Measurements from ENCODE around the gene RHEB.

The RHEB gene

GRCh38 chr7:151484971-151485707 is 34.6 kb downstream of the RHEB start:
- H3K36me3 ChIP-seq (ENCODE audit: insufficient read depth, low read length), result peaks cover 95% of the 10 kb centered on the region
- no peak overlapping the region for H3K4me3 ChIP-seq (ENCODE audit: low read length)

GRCh38 chr7:151483711-151483983 is 36.0 kb downstream of the RHEB start:
- H3K9ac ChIP-seq (ENCODE audit: low read depth, low read length), result no peak overlapping the region
- H3K27ac ChIP-seq (ENCODE audit: low read depth, low read length), result no peak overlapping the region
- 100% methylated on average over 1 of the region's 1 CpG for WGBS
- H3K9me3 ChIP-seq (ENCODE audit: insufficient read depth, low read depth, low read length), result no peaks in the 10 kb centered on the region
- peaks cover 5% of the 10 kb centered on the region for H3K4me1 ChIP-seq (ENCODE audit: insufficient read depth, low read length)
- no peak overlapping the region for H3K4me3 ChIP-seq (ENCODE audit: low read length)
- H3K36me3 ChIP-seq (ENCODE audit: insufficient read depth, low read length), result peaks cover 80% of the 10 kb centered on the region
- no peaks in the 10 kb centered on the region for H3K27me3 ChIP-seq (ENCODE audit: insufficient read depth, low read length)

More at GRCh38 chr7:151484971-151485707, 34.6 kb downstream of the RHEB start:
- Histone ChIP-seq H3K27ac (ENCODE audit: low read depth, low read length) (no peak overlapping the region), H3K4me1 (ENCODE audit: insufficient read depth, low read length) (peaks cover 5% of the 10 kb centered on the region), H3K9me3 (ENCODE audit: insufficient read depth, low read depth, low read length) (no peaks in the 10 kb centered on the region), H3K27me3 (ENCODE audit: insufficient read depth, low read length) (no peaks in the 10 kb centered on the region), H3K9ac (ENCODE audit: low read depth, low read length) (no peak overlapping the region)
- WGBS, result 91% methylated on average over 5 of the region's 7 CpGs

GRCh38 chr7:151482883-151483710 is 36.6 kb downstream of the RHEB start:
- H3K9me3 ChIP-seq (ENCODE audit: insufficient read depth, low read depth, low read length), result no peaks in the 10 kb centered on the region
- peaks cover 4% of the 10 kb centered on the region for H3K4me1 ChIP-seq (ENCODE audit: insufficient read depth, low read length)
- WGBS, result 93% methylated on average over 8 of the region's 8 CpGs
- H3K27me3 ChIP-seq (ENCODE audit: insufficient read depth, low read length), result no peaks in the 10 kb centered on the region
- H3K36me3 ChIP-seq (ENCODE audit: insufficient read depth, low read length), result peaks cover 74% of the 10 kb centered on the region
- H3K9ac ChIP-seq (ENCODE audit: low read depth, low read length), result no peak overlapping the region
- H3K4me3 ChIP-seq (ENCODE audit: low read length), result no peak overlapping the region
- no peak overlapping the region for H3K27ac ChIP-seq (ENCODE audit: low read depth, low read length)

DNA sequence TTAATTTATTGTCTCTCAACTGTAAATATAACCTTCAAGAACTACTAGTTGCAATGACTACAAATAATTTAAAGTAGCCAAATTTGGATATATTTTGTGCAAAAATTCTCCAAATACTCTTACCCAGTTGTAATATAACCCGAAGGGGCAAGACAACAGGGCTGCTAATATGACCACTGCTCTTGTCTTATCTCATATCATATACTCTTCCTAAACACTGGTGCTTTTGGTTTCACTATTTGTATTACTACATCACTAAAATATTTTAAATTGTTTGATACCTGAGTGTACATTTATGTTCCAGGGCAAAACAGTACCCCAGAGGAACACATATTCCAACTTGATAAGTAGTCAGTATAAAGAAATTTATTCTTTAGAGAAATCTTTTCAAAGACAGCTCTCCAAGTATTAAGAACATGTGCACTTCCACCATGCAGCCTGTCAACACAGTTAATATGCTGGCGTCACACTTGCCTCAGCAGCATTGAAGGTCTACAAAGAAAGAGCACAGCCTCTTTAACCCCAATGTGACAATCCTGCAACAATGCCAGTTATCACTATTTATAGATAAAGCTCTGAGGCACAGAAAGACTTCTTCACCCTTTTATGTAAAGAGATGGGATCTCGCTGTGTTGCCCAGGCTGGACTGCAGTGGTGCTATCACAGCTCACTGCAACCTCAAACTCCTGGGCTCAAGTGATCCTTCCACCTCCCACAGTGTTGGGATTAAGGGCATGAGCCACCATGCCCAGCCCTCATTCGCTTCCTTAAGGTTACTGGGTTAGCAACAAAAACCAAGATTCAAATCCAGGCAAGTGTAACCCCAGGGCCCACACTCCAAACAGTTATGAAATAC is 37.8 kb downstream of the RHEB start:
- H3K4me1 ChIP-seq (ENCODE audit: insufficient read depth, low read length), result peaks cover 11% of the 10 kb centered on the region
- H3K9ac ChIP-seq (ENCODE audit: low read depth, low read length), result no peak overlapping the region
- H3K27ac ChIP-seq (ENCODE audit: low read depth, low read length), result no peak overlapping the region
- H3K27me3 ChIP-seq (ENCODE audit: insufficient read depth, low read length), result no peaks in the 10 kb centered on the region
- H3K4me3 ChIP-seq (ENCODE audit: low read length), result no peak overlapping the region
- H3K9me3 ChIP-seq (ENCODE audit: insufficient read depth, low read depth, low read length), result no peaks in the 10 kb centered on the region
- WGBS, result 95% methylated on average over 4 of the region's 4 CpGs
- H3K36me3 ChIP-seq (ENCODE audit: insufficient read depth, low read length), result peaks cover 70% of the 10 kb centered on the region

DNA sequence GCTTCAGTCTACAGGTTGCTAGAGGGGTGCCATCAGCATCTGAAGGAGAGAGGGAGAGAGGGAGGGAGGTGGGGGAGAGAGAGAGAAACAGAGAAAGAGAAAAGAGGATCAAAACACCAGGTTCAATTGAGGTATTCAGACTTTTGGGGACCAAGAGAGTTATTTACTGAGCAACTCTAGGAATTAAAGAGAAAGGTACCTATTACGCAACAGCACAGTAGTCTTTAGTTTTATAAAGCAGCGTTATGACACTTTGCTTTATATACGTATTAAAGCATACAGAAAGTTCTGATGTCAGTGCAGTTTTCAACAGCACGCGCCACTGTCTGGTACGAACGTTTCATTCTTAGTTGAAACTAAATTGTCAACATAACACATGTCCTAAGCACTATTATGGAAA is 41.8 kb downstream of the RHEB start:
- Histone ChIP-seq H3K27ac (ENCODE audit: low read depth, low read length) (no peak overlapping the region), H3K36me3 (ENCODE audit: insufficient read depth, low read length) (peaks cover 62% of the 10 kb centered on the region), H3K27me3 (ENCODE audit: insufficient read depth, low read length) (no peaks in the 10 kb centered on the region), H3K9ac (ENCODE audit: low read depth, low read length) (no peak overlapping the region), H3K4me1 (ENCODE audit: insufficient read depth, low read length) (peaks cover 15% of the 10 kb centered on the region), H3K9me3 (ENCODE audit: insufficient read depth, low read depth, low read length) (no peaks in the 10 kb centered on the region), H3K4me3 (ENCODE audit: low read length) (no peak overlapping the region)
- WGBS, result 97% methylated on average over 7 of the region's 7 CpGs

DNA sequence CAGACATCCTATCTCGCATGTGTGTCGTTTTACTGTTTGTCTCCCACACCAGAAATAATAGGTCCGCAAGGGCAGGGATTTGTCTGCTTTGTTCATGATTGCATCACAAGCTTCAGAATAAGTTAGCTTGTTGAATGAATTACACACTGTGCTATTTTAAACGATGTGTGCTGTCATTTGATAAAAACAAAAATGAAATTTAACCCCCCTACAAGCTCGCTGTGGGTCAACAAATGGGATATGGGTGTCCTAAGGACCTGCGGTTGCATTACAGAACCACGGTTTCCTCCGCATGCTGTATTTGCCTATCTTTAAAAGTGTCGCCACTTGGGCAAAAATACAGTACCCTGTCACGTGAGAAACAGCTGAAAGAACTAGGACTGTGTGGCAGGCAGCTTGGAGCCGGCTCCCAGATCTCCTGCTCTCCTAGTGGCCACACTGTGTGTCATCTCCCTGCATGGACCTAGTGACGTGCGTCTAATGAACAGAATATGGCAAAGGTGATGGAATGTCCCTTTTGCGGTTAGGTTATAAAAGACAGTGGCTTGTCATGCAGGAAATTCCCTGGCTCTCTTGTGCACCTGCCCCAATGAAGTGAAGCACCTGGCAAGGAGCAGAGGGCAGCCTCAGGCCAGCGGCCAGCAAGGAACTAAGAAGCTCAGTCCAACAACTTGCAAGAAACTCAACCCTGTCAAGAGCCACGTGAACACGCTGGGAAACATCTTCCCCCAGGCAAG is 46.9 kb downstream of the RHEB start:
- Histone ChIP-seq H3K9ac (ENCODE audit: low read depth, low read length) (no peak overlapping the region), H3K4me3 (ENCODE audit: low read length) (no peak overlapping the region), H3K27me3 (ENCODE audit: insufficient read depth, low read length) (no peaks in the 10 kb centered on the region), H3K36me3 (ENCODE audit: insufficient read depth, low read length) (peaks cover 75% of the 10 kb centered on the region), H3K27ac (ENCODE audit: low read depth, low read length) (peak overlapping the region; percentile 87), H3K4me1 (ENCODE audit: insufficient read depth, low read length) (peaks cover 33% of the 10 kb centered on the region), H3K9me3 (ENCODE audit: insufficient read depth, low read depth, low read length) (no peaks in the 10 kb centered on the region)
- WGBS, result 88% methylated on average over 16 of the region's 17 CpGs

DNA sequence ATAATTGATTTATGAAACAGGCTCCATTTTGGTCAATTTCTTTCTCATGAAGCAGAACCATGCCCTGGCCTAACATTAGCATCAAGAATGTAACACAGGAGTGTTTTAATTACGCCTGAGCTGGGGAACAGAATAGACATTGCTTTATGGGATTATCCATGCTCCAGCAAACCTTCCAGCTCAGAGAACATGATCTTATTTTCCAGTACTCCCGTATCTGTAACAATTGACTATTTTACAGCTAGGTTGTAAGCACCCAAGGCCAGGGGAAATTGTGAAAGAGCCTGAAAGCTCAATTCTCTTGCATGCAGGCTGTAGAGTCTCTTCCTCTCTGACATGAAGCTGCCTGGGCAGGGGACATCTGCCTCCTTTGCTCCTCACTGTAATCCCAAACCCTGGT is 49.0 kb downstream of the RHEB start:
- peak overlapping the region; percentile 87; the same call in 1 of the 2 replicates for H3K27ac ChIP-seq (ENCODE audit: low read depth, low read length)
- H3K36me3 ChIP-seq (ENCODE audit: insufficient read depth, low read length), result peaks cover 76% of the 10 kb centered on the region
- H3K27me3 ChIP-seq (ENCODE audit: insufficient read depth, low read length), result no peaks in the 10 kb centered on the region
- 80% methylated on average over 2 of the region's 2 CpGs for WGBS
- no peak overlapping the region for H3K4me3 ChIP-seq (ENCODE audit: low read length)
- peaks cover 29% of the 10 kb centered on the region for H3K4me1 ChIP-seq (ENCODE audit: insufficient read depth, low read length)
- H3K9me3 ChIP-seq (ENCODE audit: insufficient read depth, low read depth, low read length), result no peaks in the 10 kb centered on the region
- H3K9ac ChIP-seq (ENCODE audit: low read depth, low read length), result no peak overlapping the region

GRCh38 chr7:151469281-151469680 is 50.4 kb downstream of the RHEB start:
- H3K4me1 ChIP-seq (ENCODE audit: insufficient read depth, low read length), result peaks cover 29% of the 10 kb centered on the region
- H3K4me3 ChIP-seq (ENCODE audit: low read length), result no peak overlapping the region
- no peak overlapping the region for H3K9ac ChIP-seq (ENCODE audit: low read depth, low read length)
- no peak overlapping the region for H3K27ac ChIP-seq (ENCODE audit: low read depth, low read length)
- H3K9me3 ChIP-seq (ENCODE audit: insufficient read depth, low read depth, low read length), result 0 out of 2 replicates have a peak, but pooled peaks cover 3% of the 10 kb centered on the region
- H3K36me3 ChIP-seq (ENCODE audit: insufficient read depth, low read length), result peaks cover 80% of the 10 kb centered on the region
- WGBS, result 84% methylated on average over 5 of the region's 5 CpGs
- H3K27me3 ChIP-seq (ENCODE audit: insufficient read depth, low read length), result no peaks in the 10 kb centered on the region

DNA sequence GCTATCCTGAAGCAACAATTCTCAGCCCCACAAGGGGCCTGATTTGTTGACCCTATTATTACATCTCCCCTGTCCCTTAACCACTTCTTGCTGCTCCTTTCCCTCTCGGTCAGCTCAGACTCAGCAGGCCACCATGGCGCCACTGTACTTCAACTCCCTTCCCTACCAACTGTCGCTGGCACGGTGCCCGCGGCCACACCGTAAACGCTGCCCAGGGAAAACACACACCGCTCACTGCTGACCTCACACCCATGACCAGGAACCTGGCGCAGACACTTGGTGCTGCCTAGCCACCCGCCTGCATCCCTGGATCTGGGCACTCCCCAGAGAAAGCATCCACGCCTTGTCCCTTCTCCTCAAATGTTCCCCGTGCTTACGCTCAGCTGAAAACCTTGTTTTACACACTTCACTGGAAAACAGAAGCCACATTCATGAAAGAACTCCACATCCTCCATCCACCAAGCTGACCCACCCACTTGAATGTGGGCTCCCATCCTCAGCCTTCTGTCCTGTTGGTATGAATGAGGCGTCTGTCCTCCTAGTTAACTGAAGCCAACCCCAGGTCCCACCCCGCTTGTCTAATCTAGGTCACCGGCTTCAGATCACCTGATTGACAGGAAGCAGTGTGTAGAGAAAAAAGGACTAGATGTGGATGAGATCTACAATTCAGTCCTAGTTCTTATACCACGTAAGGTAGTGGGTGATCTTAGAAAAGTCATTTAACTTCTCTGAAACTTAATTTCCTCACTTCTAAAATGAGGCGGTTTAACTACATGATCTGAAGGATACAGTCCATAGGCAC is 51.3 kb downstream of the RHEB start:
- H3K4me3 ChIP-seq (ENCODE audit: low read length), result no peak overlapping the region
- peaks cover 11% of the 10 kb centered on the region for H3K9me3 ChIP-seq (ENCODE audit: insufficient read depth, low read depth, low read length)
- no peaks in the 10 kb centered on the region for H3K27me3 ChIP-seq (ENCODE audit: insufficient read depth, low read length)
- H3K27ac ChIP-seq (ENCODE audit: low read depth, low read length), result no peak overlapping the region
- no peak overlapping the region for H3K9ac ChIP-seq (ENCODE audit: low read depth, low read length)
- peaks cover 84% of the 10 kb centered on the region for H3K36me3 ChIP-seq (ENCODE audit: insufficient read depth, low read length)
- WGBS, result 96% methylated on average over 18 of the region's 19 CpGs
- H3K4me1 ChIP-seq (ENCODE audit: insufficient read depth, low read length), result peaks cover 29% of the 10 kb centered on the region

GRCh38 chr7:151465169-151465568 is 54.5 kb downstream of the RHEB start:
- Histone ChIP-seq H3K4me3 (ENCODE audit: low read length) (no peak overlapping the region), H3K9ac (ENCODE audit: low read depth, low read length) (no peak overlapping the region)

More at GRCh38 chr7:151465169-151465568, 54.5 kb downstream of the RHEB start:
- peaks cover 67% of the 10 kb centered on the region for H3K36me3 ChIP-seq (ENCODE audit: insufficient read depth, low read length)
- H3K27ac ChIP-seq (ENCODE audit: low read depth, low read length), result no peak overlapping the region
- WGBS, result 97% methylated on average over 8 of the region's 8 CpGs
- H3K27me3 ChIP-seq (ENCODE audit: insufficient read depth, low read length), result no peaks in the 10 kb centered on the region
- H3K9me3 ChIP-seq (ENCODE audit: insufficient read depth, low read depth, low read length), result peaks cover 22% of the 10 kb centered on the region
- peaks cover 6% of the 10 kb centered on the region for H3K4me1 ChIP-seq (ENCODE audit: insufficient read depth, low read length)
